22Rv1 (cell line): ENCODE data around the gene MINDY4.

Experiments
- CTCF ChIP-seq: fragments of 450-650 bp; IDR thresholded peaks from 2 replicates; pipeline ENCODE4 v1.5.1; 2017; ENCODE audit warnings: mild to moderate bottlenecking
- ZFX ChIP-seq: fragments of 450-650 bp; IDR thresholded peaks from 2 replicates; pipeline ENCODE4 v1.6.1; 2017; ENCODE audit warnings: antibody characterized with exemption, borderline replicate concordance

- TF ChIP-seq CTCF (no peak), ZFX (no peak)
Measured at GRCh38 chr7:30730097-30730496, 41.1 kb upstream of the MINDY4 start.
